OCI-LY3 (cell line): ENCODE data around the gene MYO1E.

ENCODE experiments used
- H2AFZ ChIP-seq: fragments of 200-600, 300-600 bp; shearing (Covaris generic); 2 replicates; pipeline ENCODE4 v1.6.0; 2014; ENCODE audit warnings: antibody characterized with exemption, low read depth, low read length
- H3K27ac ChIP-seq: fragments of 200-600, 300-600 bp; sonication (generic); 2 replicates; pipeline ENCODE4 v1.5.1; 2014; ENCODE audit warnings: mild to moderate bottlenecking, low read length, moderate library complexity, mixed read lengths
- H3K27me3 ChIP-seq: fragments of 200-600, 300-600 bp; sonication (generic); 2 replicates; pipeline ENCODE4 v1.6.1; 2014; ENCODE audit warnings: low read depth, low read length, mixed read lengths
- H3K36me3 ChIP-seq: fragments of 200-600, 300-600 bp; sonication (generic); replicated peaks from 2 replicates; pipeline ENCODE3; 2014; ENCODE audit warnings: low read depth, low read length, mixed read lengths
- H3K4me1 ChIP-seq: fragments of 300-600, 200-600 bp; sonication (generic); 2 replicates; pipeline ENCODE4 v1.6.1; 2014; ENCODE audit warnings: low read length, mixed read lengths
- H3K4me2 ChIP-seq: fragments of 200-600, 300-600 bp; sonication (generic); 2 replicates; pipeline ENCODE4 v1.6.1; 2014; ENCODE audit warnings: low read length, mixed read lengths
- H3K4me3 ChIP-seq: fragments of 300-600, 200-600 bp; sonication (generic); 2 replicates; pipeline ENCODE4 v1.5.1; 2014; ENCODE audit warnings: antibody characterized with exemption, mild to moderate bottlenecking, low read length, moderate library complexity
- H3K79me2 ChIP-seq: fragments of 300-600, 200-600 bp; shearing (Covaris generic); 2 replicates; pipeline ENCODE4 v1.6.1; 2014; ENCODE audit warnings: mild to moderate bottlenecking, low read length, mixed read lengths
- H3K9ac ChIP-seq: fragments of 300-600, 200-600 bp; shearing (Covaris generic); 2 replicates; pipeline ENCODE4 v1.6.0; 2014; ENCODE audit warnings: mild to moderate bottlenecking, low read length, moderate library complexity
- H3K9me3 ChIP-seq: fragments of 200-600, 300-600 bp; shearing (Covaris generic); 2 replicates; pipeline ENCODE4 v1.6.1; 2014; ENCODE audit warnings: low read length, mixed read lengths; ENCODE audit not compliant: insufficient read depth
- H4K20me1 ChIP-seq: fragments of 200-600, 300-600 bp; sonication (generic); 2 replicates; pipeline ENCODE4 v1.6.1; 2016; ENCODE audit warnings: low read length, mixed read lengths; ENCODE audit not compliant: insufficient read depth
- CTCF ChIP-seq: fragments of 200-600, 300-600 bp; sonication (generic); IDR thresholded peaks from 2 replicates; pipeline ENCODE4 v1.5.1; 2014; ENCODE audit warnings: antibody characterized with exemption, low read length, low read depth
- EZH2phosphoT487 ChIP-seq: fragments of 200-600 bp; shearing (Covaris generic); IDR thresholded peaks from 2 replicates; pipeline ENCODE4 v1.6.1; 2018; ENCODE audit warnings: antibody characterized with exemption, mixed run types, low read depth

MYO1E gene

GRCh38 chr15:59159210-59159609 is 213.5 kb downstream of the MYO1E start:
- no peaks in the 10 kb centered on the region for H3K9me3 ChIP-seq
- H3K4me2 ChIP-seq: no peak overlapping the region
- no peak overlapping the region for H3K9ac ChIP-seq
- no peaks in the 10 kb centered on the region for H3K27me3 ChIP-seq
- H2AFZ ChIP-seq: no peak overlapping the region
- no peak overlapping the region for H3K27ac ChIP-seq
- no peaks in the 10 kb centered on the region for H3K4me1 ChIP-seq
- no peaks in the 10 kb centered on the region for H3K79me2 ChIP-seq
- H3K4me3 ChIP-seq: no peak overlapping the region
- H3K36me3 ChIP-seq: no peaks in the 10 kb centered on the region
- no peaks in the 10 kb centered on the region for H4K20me1 ChIP-seq
- TF ChIP-seq CTCF (no peak), EZH2phosphoT487 (no peak)

- Histone ChIP-seq H4K20me1 (no peaks in the 10 kb centered on the region), H3K36me3 (peaks cover 3% of the 10 kb centered on the region), H3K4me2 (no peak overlapping the region), H3K27ac (no peak overlapping the region), H2AFZ (no peak overlapping the region), H3K9ac (no peak overlapping the region), H3K79me2 (no peaks in the 10 kb centered on the region), H3K4me1 (no peaks in the 10 kb centered on the region), H3K9me3 (no peaks in the 10 kb centered on the region), H3K4me3 (no peak overlapping the region), H3K27me3 (no peaks in the 10 kb centered on the region)
- no peak for TF ChIP-seq EZH2phosphoT487
- no peak for TF ChIP-seq CTCF
Measured at GRCh38 chr15:59158701-59159034, 214.0 kb downstream of the MYO1E start.

GRCh38 chr15:59157840-59158700 is 214.6 kb downstream of the MYO1E start:
- Histone ChIP-seq H3K4me1 (no peaks in the 10 kb centered on the region), H3K36me3 (peaks cover 7% of the 10 kb centered on the region)
- no peak for TF ChIP-seq CTCF
- no peak for TF ChIP-seq EZH2phosphoT487

GRCh38 chr15:59157396-59157795 is 215.3 kb downstream of the MYO1E start:
- no peak overlapping the region for H3K9ac ChIP-seq
- H3K4me2 ChIP-seq: no peak overlapping the region
- no peak overlapping the region for H3K27ac ChIP-seq
- H3K9me3 ChIP-seq: no peaks in the 10 kb centered on the region
- H4K20me1 ChIP-seq: no peaks in the 10 kb centered on the region
- H3K4me3 ChIP-seq: no peak overlapping the region
- H2AFZ ChIP-seq: no peak overlapping the region
- TF ChIP-seq EZH2phosphoT487: no peak
- TF ChIP-seq CTCF: no peak
- peaks cover 7% of the 10 kb centered on the region for H3K36me3 ChIP-seq
- no peaks in the 10 kb centered on the region for H3K4me1 ChIP-seq
- H3K27me3 ChIP-seq: no peaks in the 10 kb centered on the region
- H3K79me2 ChIP-seq: no peaks in the 10 kb centered on the region

More at GRCh38 chr15:59157840-59158700, 214.6 kb downstream of the MYO1E start:
- H3K9me3 ChIP-seq: no peaks in the 10 kb centered on the region
- no peaks in the 10 kb centered on the region for H3K27me3 ChIP-seq
- no peaks in the 10 kb centered on the region for H4K20me1 ChIP-seq
- no peaks in the 10 kb centered on the region for H3K79me2 ChIP-seq
- H3K4me3 ChIP-seq: no peak overlapping the region
- H3K9ac ChIP-seq: no peak overlapping the region
- no peak overlapping the region for H3K27ac ChIP-seq
- H2AFZ ChIP-seq: no peak overlapping the region
- no peak overlapping the region for H3K4me2 ChIP-seq
